GM21423 (cell line): ENCODE data around the gene CR2.
A peak's percentile ranks its signal among the peaks of the same experiment; 100 is the strongest.
"Not testable (repeated sequence)": the region's sequence is repeated elsewhere in the genome, so short reads cannot be mapped to it uniquely, and the experiment has no call there.

Experiments used
- ATAC-seq: cut with Tn5 transposase; IDR thresholded peaks from one replicate; pipeline ENCODE4 v1.9.1; 2021; ENCODE audit warnings: mild to moderate bottlenecking, moderate library complexity; ENCODE audit not compliant: unreplicated experiment

The CR2 gene

GRCh38 chr1:207454046-207454964 is at the start of gene CR2:
TSS of gene CR2 (plus strand) at chr1:207454328. CDS start at chr1:207454419, 91 bp downstream.
- ATAC-seq, result peak; percentile 76

- peak; percentile 59 for ATAC-seq
Observed at GRCh38 chr1:207404849-207405525, 49.1 kb upstream of the CR2 start.

GRCh38 chr1:207405814-207406213 is 48.3 kb upstream of the CR2 start:
- ATAC-seq, result no peak

GRCh38 chr1:207407655-207408260 is 46.4 kb upstream of the CR2 start:
- no peak for ATAC-seq

GRCh38 chr1:207412845-207413244 is 41.3 kb upstream of the CR2 start:
- ATAC-seq, result no peak

GRCh38 chr1:207414606-207415108 is 39.5 kb upstream of the CR2 start:
- ATAC-seq, result peak; percentile 89

GRCh38 chr1:207417076-207417475 is 37.1 kb upstream of the CR2 start:
- no peak for ATAC-seq

GRCh38 chr1:207418351-207418750 is 35.8 kb upstream of the CR2 start:
- no peak for ATAC-seq

GRCh38 chr1:207420109-207420508 is 34.0 kb upstream of the CR2 start:
- no peak for ATAC-seq

- no peak for ATAC-seq
Observed at GRCh38 chr1:207421078-207421477, 33.0 kb upstream of the CR2 start.

GRCh38 chr1:207423560-207424292 is 30.4 kb upstream of the CR2 start:
- no peak for ATAC-seq

GRCh38 chr1:207424570-207425131 is 29.5 kb upstream of the CR2 start:
- no peak for ATAC-seq

- ATAC-seq, result no peak
Observed at GRCh38 chr1:207427832-207428585, 26.1 kb upstream of the CR2 start.

GRCh38 chr1:207428783-207429182 is 25.3 kb upstream of the CR2 start:
- ATAC-seq, result no peak

- ATAC-seq, result peak; percentile 53
Observed at GRCh38 chr1:207429963-207430362, 24.2 kb upstream of the CR2 start.

- no peak for ATAC-seq
Observed at GRCh38 chr1:207430602-207431001, 23.5 kb upstream of the CR2 start.

- ATAC-seq, result no peak
Observed at GRCh38 chr1:207431508-207431907, 22.6 kb upstream of the CR2 start.

GRCh38 chr1:207433435-207433834 is 20.7 kb upstream of the CR2 start:
- ATAC-seq, result no peak

GRCh38 chr1:207436746-207437145 is 17.4 kb upstream of the CR2 start:
- ATAC-seq, result not testable (repeated sequence)

- ATAC-seq, result no peak
Observed at GRCh38 chr1:207440626-207441025, 13.5 kb upstream of the CR2 start.
